ENCODE data around the gene MACF1. TPM values are rescaled to one million over a fixed set of nuclear protein-coding genes. Genes with fewer than 3 reads are reported as not detected.
A peak's percentile ranks its signal among the peaks of the same experiment; 100 is the strongest.

Gene MACF1
- total RNA-seq, 2 donors from 2014 or later, result 510 to 525 TPM

GRCh38 chr1:39236971-39237370 lies 32.5 kb downstream of the MACF1 start:
- H3K27me3 Mint-ChIP-seq, result no peaks in the 10 kb centered on the region
- peak overlapping the region; percentile 89 for H3K27ac Mint-ChIP-seq
- ATAC-seq (no peak), DNase-seq (no peak)
- H3K36me3 Mint-ChIP-seq (ENCODE audit: low read depth), result peaks cover 17% of the 10 kb centered on the region
- no peak overlapping the region for H3K4me3 Mint-ChIP-seq
- peaks cover 49% of the 10 kb centered on the region for H3K4me1 Mint-ChIP-seq
- H3K9me3 ChIP-seq (ENCODE audit: control insufficient read depth, low read length, poor library complexity, severe bottlenecking), result no peaks in the 10 kb centered on the region

GRCh38 chr1:39238476-39238875 lies 34.0 kb downstream of the MACF1 start:
- H3K36me3 Mint-ChIP-seq (ENCODE audit: low read depth), result peaks cover 9% of the 10 kb centered on the region
- peaks cover 46% of the 10 kb centered on the region for H3K4me1 Mint-ChIP-seq
- no peaks in the 10 kb centered on the region for H3K27me3 Mint-ChIP-seq
- DNase-seq (no peak), ATAC-seq (no peak)
- H3K9me3 ChIP-seq (ENCODE audit: control insufficient read depth, low read length, poor library complexity, severe bottlenecking), result no peaks in the 10 kb centered on the region
- no peak overlapping the region for H3K4me3 Mint-ChIP-seq
- peak overlapping the region; percentile 89 for H3K27ac Mint-ChIP-seq

- peaks cover 51% of the 10 kb centered on the region for H3K4me1 Mint-ChIP-seq
- peak overlapping the region; percentile 84 for H3K27ac Mint-ChIP-seq
Measured at GRCh38 chr1:39239968-39240367, 35.5 kb downstream of the MACF1 start.

GRCh38 chr1:39243302-39243701 lies 38.8 kb downstream of the MACF1 start:
- peaks cover 9% of the 10 kb centered on the region for H3K36me3 Mint-ChIP-seq (ENCODE audit: low read depth)
- peaks cover 40% of the 10 kb centered on the region for H3K4me1 Mint-ChIP-seq
- DNase-seq (no peak), ATAC-seq (no peak)
- peak overlapping the region; percentile 45 for H3K27ac Mint-ChIP-seq
- H3K4me3 Mint-ChIP-seq, result no peak overlapping the region
- H3K27me3 Mint-ChIP-seq, result no peaks in the 10 kb centered on the region
- no peaks in the 10 kb centered on the region for H3K9me3 ChIP-seq (ENCODE audit: control insufficient read depth, low read length, poor library complexity, severe bottlenecking)

More at GRCh38 chr1:39239968-39240367, 35.5 kb downstream of the MACF1 start:
- no peak overlapping the region for H3K4me3 Mint-ChIP-seq
- no peaks in the 10 kb centered on the region for H3K9me3 ChIP-seq (ENCODE audit: control insufficient read depth, low read length, poor library complexity, severe bottlenecking)
- H3K36me3 Mint-ChIP-seq (ENCODE audit: low read depth), result peaks cover 9% of the 10 kb centered on the region
- no peak for DNase-seq
- ATAC-seq, result no peak
- H3K27me3 Mint-ChIP-seq, result no peaks in the 10 kb centered on the region

- peaks cover 8% of the 10 kb centered on the region for H3K36me3 Mint-ChIP-seq (ENCODE audit: low read depth)
- H3K4me1 Mint-ChIP-seq, result peaks cover 29% of the 10 kb centered on the region
- H3K27me3 Mint-ChIP-seq, result no peaks in the 10 kb centered on the region
- H3K9me3 ChIP-seq (ENCODE audit: control insufficient read depth, low read length, poor library complexity, severe bottlenecking), result no peaks in the 10 kb centered on the region
- ATAC-seq (no peak), DNase-seq (no peak)
- H3K27ac Mint-ChIP-seq, result no peak overlapping the region
- no peak overlapping the region for H3K4me3 Mint-ChIP-seq
Measured at GRCh38 chr1:39250460-39251240, 46.2 kb downstream of the MACF1 start.

GRCh38 chr1:39255222-39255621 lies 50.7 kb downstream of the MACF1 start:
- DNase-seq (no peak), ATAC-seq (no peak)
- peaks cover 22% of the 10 kb centered on the region for H3K4me1 Mint-ChIP-seq
- no peaks in the 10 kb centered on the region for H3K36me3 Mint-ChIP-seq (ENCODE audit: low read depth)
- H3K27ac Mint-ChIP-seq, result no peak overlapping the region
- H3K9me3 ChIP-seq (ENCODE audit: control insufficient read depth, low read length, poor library complexity, severe bottlenecking), result no peaks in the 10 kb centered on the region
- H3K27me3 Mint-ChIP-seq, result no peaks in the 10 kb centered on the region
- no peak overlapping the region for H3K4me3 Mint-ChIP-seq

GRCh38 chr1:39258146-39258924 lies 53.8 kb downstream of the MACF1 start:
- H3K36me3 Mint-ChIP-seq (ENCODE audit: low read depth), result peaks cover 2% of the 10 kb centered on the region
- no peak overlapping the region for H3K4me3 Mint-ChIP-seq
- ATAC-seq (peak; percentile 74), DNase-seq (peak; percentile 40 to 56 (median 55))
- H3K27me3 Mint-ChIP-seq, result no peaks in the 10 kb centered on the region
- no peak overlapping the region for H3K27ac Mint-ChIP-seq
- no peaks in the 10 kb centered on the region for H3K9me3 ChIP-seq (ENCODE audit: control insufficient read depth, low read length, poor library complexity, severe bottlenecking)
- peaks cover 28% of the 10 kb centered on the region for H3K4me1 Mint-ChIP-seq

- no peak overlapping the region for H3K27ac Mint-ChIP-seq
Measured at GRCh38 chr1:39258925-39259244, 54.4 kb downstream of the MACF1 start.

GRCh38 chr1:39261712-39262221 lies 57.3 kb downstream of the MACF1 start:
- Mint-ChIP-seq H3K4me1 (peaks cover 37% of the 10 kb centered on the region), H3K27ac (peak overlapping the region; percentile 87), H3K4me3 (no peak overlapping the region), H3K27me3 (no peaks in the 10 kb centered on the region), H3K36me3 (ENCODE audit: low read depth) (peaks cover 2% of the 10 kb centered on the region)
- H3K9me3 ChIP-seq (ENCODE audit: control insufficient read depth, low read length, poor library complexity, severe bottlenecking), result no peaks in the 10 kb centered on the region
- DNase-seq (no peak), ATAC-seq (no peak)

More at GRCh38 chr1:39258925-39259244, 54.4 kb downstream of the MACF1 start:
- no peaks in the 10 kb centered on the region for H3K9me3 ChIP-seq (ENCODE audit: control insufficient read depth, low read length, poor library complexity, severe bottlenecking)
- Mint-ChIP-seq H3K27me3 (no peaks in the 10 kb centered on the region), H3K36me3 (ENCODE audit: low read depth) (peaks cover 2% of the 10 kb centered on the region), H3K4me1 (peaks cover 30% of the 10 kb centered on the region), H3K4me3 (no peak overlapping the region)
- ATAC-seq (peak; percentile 30), DNase-seq (no peak)

- H3K4me1 Mint-ChIP-seq, result peaks cover 39% of the 10 kb centered on the region
- peaks cover 2% of the 10 kb centered on the region for H3K36me3 Mint-ChIP-seq (ENCODE audit: low read depth)
- H3K9me3 ChIP-seq (ENCODE audit: control insufficient read depth, low read length, poor library complexity, severe bottlenecking), result no peaks in the 10 kb centered on the region
- DNase-seq (no peak), ATAC-seq (no peak)
- H3K27me3 Mint-ChIP-seq, result no peaks in the 10 kb centered on the region
- peak overlapping the region; percentile 87 for H3K27ac Mint-ChIP-seq
- no peak overlapping the region for H3K4me3 Mint-ChIP-seq
Measured at GRCh38 chr1:39262802-39263201, 58.3 kb downstream of the MACF1 start.

GRCh38 chr1:39266269-39266668 lies 61.8 kb downstream of the MACF1 start:
- ATAC-seq (no peak), DNase-seq (no peak)
- peak overlapping the region; percentile 29 for H3K27ac Mint-ChIP-seq

GRCh38 chr1:39266792-39267191 lies 62.3 kb downstream of the MACF1 start:
- Mint-ChIP-seq H3K27ac (peak overlapping the region; percentile 29), H3K4me1 (peaks cover 61% of the 10 kb centered on the region), H3K27me3 (no peaks in the 10 kb centered on the region), H3K4me3 (no peak overlapping the region), H3K36me3 (ENCODE audit: low read depth) (peaks cover 11% of the 10 kb centered on the region)
- no peak for DNase-seq
- no peaks in the 10 kb centered on the region for H3K9me3 ChIP-seq (ENCODE audit: control insufficient read depth, low read length, poor library complexity, severe bottlenecking)
- no peak for ATAC-seq

More at GRCh38 chr1:39266269-39266668, 61.8 kb downstream of the MACF1 start:
- H3K4me3 Mint-ChIP-seq, result no peak overlapping the region
- H3K9me3 ChIP-seq (ENCODE audit: control insufficient read depth, low read length, poor library complexity, severe bottlenecking), result no peaks in the 10 kb centered on the region
- peaks cover 11% of the 10 kb centered on the region for H3K36me3 Mint-ChIP-seq (ENCODE audit: low read depth)
- peaks cover 59% of the 10 kb centered on the region for H3K4me1 Mint-ChIP-seq
- H3K27me3 Mint-ChIP-seq, result no peaks in the 10 kb centered on the region

- no peaks in the 10 kb centered on the region for H3K9me3 ChIP-seq (ENCODE audit: control insufficient read depth, low read length, poor library complexity, severe bottlenecking)
- Mint-ChIP-seq H3K4me3 (peak overlapping the region; percentile 95), H3K27me3 (no peaks in the 10 kb centered on the region), H3K27ac (peak overlapping the region; percentile 94), H3K4me1 (peaks cover 61% of the 10 kb centered on the region), H3K36me3 (ENCODE audit: low read depth) (peaks cover 9% of the 10 kb centered on the region)
- DNase-seq, result peak in 1 of 3 donors; percentile 10
- peak; percentile 77 for ATAC-seq
Measured at GRCh38 chr1:39268112-39268581, 63.7 kb downstream of the MACF1 start.

Measured in T-helper 17 cell (primary cell).